ENCODE measurements around the gene TTC33. TPM values are rescaled to one million over a fixed set of nuclear protein-coding genes. Genes with fewer than 3 reads are reported as not detected.

TTC33 gene
- total and polyA plus RNA-seq, 2 of the 13 experiments (the other 11 are each of a cell fraction or from before 2014, with no cell fraction given): 4.5 to 20.0 TPM

GRCh38 chr5:40677456-40677855, 78.3 kb downstream of the TTC33 start (continued):
- TF ChIP-seq ATF1 (CRISPR knock-in tag; IDR thresholded peaks at IDR 0.05) (no peak), ZNF724P (CRISPR knock-in tag; IDR thresholded peaks at IDR 0.05; ENCODE audit: borderline replicate concordance) (no peak), SAFB2 (CRISPR knock-in tag; IDR thresholded peaks at IDR 0.05; ENCODE audit: borderline replicate concordance, low read depth) (no peak), MEIS1 (CRISPR knock-in tag; IDR thresholded peaks at IDR 0.05; ENCODE audit: borderline replicate concordance) (no peak), ZNF280B (CRISPR knock-in tag; IDR thresholded peaks at IDR 0.05; ENCODE audit: borderline replicate concordance) (no peak), ZNF567 (CRISPR knock-in tag; IDR thresholded peaks at IDR 0.05; ENCODE audit: borderline replicate concordance) (no peak), ZEB1 (IDR thresholded peaks at IDR 0.05; ENCODE audit: insufficient replicate concordance, low read depth) (no peak)

DNA sequence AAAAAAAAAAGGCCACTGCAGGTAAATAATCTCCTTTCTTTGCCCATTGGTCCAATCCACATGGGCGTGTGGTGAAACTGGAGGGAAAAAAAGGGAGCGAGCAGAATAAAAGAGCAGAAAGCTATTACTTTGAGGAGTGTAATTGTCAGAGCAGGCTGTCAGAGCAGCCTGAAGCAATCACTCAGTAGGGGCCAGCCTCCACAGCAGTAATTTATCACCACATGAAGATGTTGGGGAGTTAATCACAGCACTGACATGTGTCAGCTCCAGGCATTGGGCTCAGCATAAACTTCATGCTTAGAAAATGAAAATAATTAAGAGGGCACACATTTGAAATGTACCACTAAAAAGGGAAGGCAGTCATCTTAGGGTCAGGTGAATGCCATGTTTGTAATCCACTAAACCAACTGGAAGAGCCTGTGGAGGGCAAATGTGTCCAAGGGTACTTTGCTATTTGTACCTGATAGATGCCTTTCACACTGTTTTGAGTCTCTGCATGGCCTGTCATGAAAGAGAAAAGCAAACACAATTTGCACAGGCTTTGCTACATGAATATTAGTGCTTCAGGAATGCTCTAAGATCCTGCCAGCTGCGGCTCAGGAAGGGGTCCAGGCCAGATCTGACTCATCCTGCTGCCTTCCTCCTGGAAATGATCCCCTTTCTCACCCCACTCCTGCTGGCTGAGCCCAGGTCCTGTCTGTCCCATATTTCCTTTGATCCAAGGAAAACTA, 79.0 kb downstream of the TTC33 start:
- Histone ChIP-seq H3K9ac (ENCODE audit: insufficient read depth, low read depth, low read length) (no peak overlapping the region), H3K4me3 (replicated peaks in 1 of 3; ENCODE audit: insufficient read depth in 1 of 3, low read depth in 2 of 3, low read length in 3 of 3) (no peak overlapping the region), H3K27ac (ENCODE audit: extremely low read length, insufficient read depth, low read length) (no peak overlapping the region), H3K79me2 (ENCODE audit: insufficient read depth, low read length) (no peaks in the 10 kb centered on the region), H2AFZ (ENCODE audit: low read length) (no peak overlapping the region), H3K27me3 (ENCODE audit: control insufficient read depth in 1 of 2, insufficient read depth in 2 of 2, low read length in 2 of 2) (peaks cover 0 to 7% of the 10 kb centered on the region in 2 experiments; a peak in 2 of 5 replicates), H3K4me1 (ENCODE audit: insufficient read depth, low read length) (peaks cover 12% of the 10 kb centered on the region; the same call in 1 of the 2 replicates), H4K20me1 (ENCODE audit: insufficient read depth, low read length) (no peaks in the 10 kb centered on the region), H3K36me3 (replicated peaks in 1 of 2; ENCODE audit: control insufficient read depth in 1 of 2, insufficient read depth in 2 of 2, low read length in 2 of 2) (no peaks in the 10 kb centered on the region), H3K4me2 (ENCODE audit: low read depth, low read length) (no peak overlapping the region), H3K9me3 (ENCODE audit: low read length) (no peaks in the 10 kb centered on the region)
- DNase-seq (ENCODE audit: low spot score) (no peak), ATAC-seq (no peak), FAIRE-seq (no peak)
- no peak for TF ChIP-seq ZFP90 (CRISPR knock-in tag; IDR thresholded peaks at IDR 0.05; ENCODE audit: borderline replicate concordance)
- no peak for TF ChIP-seq SIN3B (IDR thresholded peaks at IDR 0.05; ENCODE audit: low read length)
- TF ChIP-seq NFKBIZ (CRISPR knock-in tag; IDR thresholded peaks at IDR 0.05): no peak
- no peak for TF ChIP-seq TSC22D2 (CRISPR knock-in tag; IDR thresholded peaks at IDR 0.05; ENCODE audit: borderline replicate concordance)
- no peak for TF ChIP-seq AKAP8 (CRISPR knock-in tag; IDR thresholded peaks at IDR 0.05)
- TF ChIP-seq ZNF513 (CRISPR knock-in tag; conservative IDR thresholded peaks at IDR 0.05): no peak
- no peak for TF ChIP-seq MAFF (IDR thresholded peaks at IDR 0.05; ENCODE audit: low read depth, low read length)
- POLR2A ChIA-PET: no interaction called here
- in situ Hi-C loops (cut with HindIII; ENCODE audit: extremely low pct_ligation_motif_present, low pct_unique_long_range_greater_than_20kb) (loop anchor here (25.0 kb wide), 1 partner anchor 1089 kb away; no protein-coding TSS in a partner anchor), intact Hi-C loops (cut with micrococcal nuclease; ENCODE audit: unreplicated experiment) (no loop called here)
- CTCF ChIA-PET (ENCODE audit: low intra/inter-chr PET ratio, low total read pairs): no interaction called here
- WGBS (ENCODE audit: low lambda C conversion rate): 32% methylated on average over 3 of the region's 3 CpGs
- no TSS peak for BruUV-seq (replicated peaks)
